ES-I3 (cell line): Measurements from ENCODE around the gene GPR148.
A peak's percentile ranks its signal among the peaks of the same experiment; 100 is the strongest.

Experiments used
- H3K36me3 ChIP-seq: 2 replicates; pipeline ENCODE4 v1.6.1; 2013; ENCODE audit warnings: mild to moderate bottlenecking, low read length, control low read depth, moderate library complexity; ENCODE audit not compliant: insufficient read depth
- H3K4me1 ChIP-seq: 2 replicates; pipeline ENCODE4 v1.6.1; 2013; ENCODE audit warnings: mild to moderate bottlenecking, control low read depth, low read length; ENCODE audit not compliant: insufficient read depth
- H3K9ac ChIP-seq: 2 replicates; pipeline ENCODE4 v1.6.1; 2013; ENCODE audit warnings: low read depth, mild to moderate bottlenecking, low read length, moderate library complexity
- H3K9me3 ChIP-seq: 2 replicates; pipeline ENCODE4 v1.6.1; 2013; ENCODE audit warnings: mild to moderate bottlenecking, low read length, moderate library complexity; ENCODE audit not compliant: control insufficient read depth, insufficient read depth

GPR148 gene

DNA sequence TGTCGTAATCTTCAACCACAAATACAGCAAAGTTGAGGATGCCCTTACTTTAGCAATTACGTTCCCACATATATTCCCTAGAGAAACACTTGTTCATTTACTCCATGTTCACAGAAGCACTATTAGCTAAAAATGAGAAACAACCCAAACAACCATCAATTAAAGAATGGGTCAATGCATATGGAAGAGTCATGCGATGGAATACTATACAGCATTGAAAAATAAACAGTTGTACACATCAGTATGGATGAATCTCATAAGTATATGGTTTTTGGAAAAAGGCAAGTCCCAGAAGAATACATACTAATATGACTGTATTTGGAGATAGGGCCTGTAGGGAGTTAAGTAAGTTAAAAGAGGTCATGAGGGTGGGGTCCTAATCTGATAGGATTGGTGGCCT is 6.3 kb downstream of the GPR148 start:
- no peaks in the 10 kb centered on the region for H3K9me3 ChIP-seq
- H3K36me3 ChIP-seq: no peaks in the 10 kb centered on the region
- no peaks in the 10 kb centered on the region for H3K4me1 ChIP-seq
- H3K9ac ChIP-seq: no peak overlapping the region

GRCh38 chr2:130736487-130736886 is 7.6 kb downstream of the GPR148 start:
- H3K4me1 ChIP-seq: 0 out of 2 replicates have a peak, but pooled peaks cover 5% of the 10 kb centered on the region
- no peaks in the 10 kb centered on the region for H3K36me3 ChIP-seq
- H3K9ac ChIP-seq: no peak overlapping the region

GRCh38 chr2:130737592-130737991 is 8.7 kb downstream of the GPR148 start:
- Histone ChIP-seq H3K9ac (no peak overlapping the region), H3K36me3 (no peaks in the 10 kb centered on the region), H3K9me3 (no peaks in the 10 kb centered on the region), H3K4me1 (0 out of 2 replicates have a peak, but pooled peaks cover 5% of the 10 kb centered on the region)

More at GRCh38 chr2:130736487-130736886, 7.6 kb downstream of the GPR148 start:
- H3K9me3 ChIP-seq: no peaks in the 10 kb centered on the region

DNA sequence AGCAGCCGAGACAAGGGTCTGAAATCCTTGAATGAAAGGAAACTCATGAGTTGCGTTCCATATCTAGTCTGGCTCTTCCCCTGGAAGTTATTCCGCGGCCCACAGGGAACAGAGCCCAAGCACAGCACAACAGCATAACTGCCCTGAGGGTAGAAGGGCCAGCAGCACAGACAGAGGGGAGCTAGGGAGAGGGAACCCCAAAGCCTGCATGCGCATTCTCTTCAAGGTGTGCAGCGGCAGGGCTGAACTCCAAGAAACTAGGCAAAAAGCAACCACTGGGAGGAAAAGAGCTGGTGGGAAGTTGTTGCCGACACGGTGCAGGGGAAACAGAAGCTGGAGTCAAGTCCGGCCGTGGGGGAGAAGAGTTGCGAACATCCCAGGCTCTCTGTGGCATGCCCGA is 11.8 kb downstream of the GPR148 start:
- Histone ChIP-seq H3K9me3 (no peaks in the 10 kb centered on the region), H3K9ac (no peak overlapping the region), H3K36me3 (no peaks in the 10 kb centered on the region), H3K4me1 (peaks cover 9% of the 10 kb centered on the region; the same call in 1 of the 2 replicates)

DNA sequence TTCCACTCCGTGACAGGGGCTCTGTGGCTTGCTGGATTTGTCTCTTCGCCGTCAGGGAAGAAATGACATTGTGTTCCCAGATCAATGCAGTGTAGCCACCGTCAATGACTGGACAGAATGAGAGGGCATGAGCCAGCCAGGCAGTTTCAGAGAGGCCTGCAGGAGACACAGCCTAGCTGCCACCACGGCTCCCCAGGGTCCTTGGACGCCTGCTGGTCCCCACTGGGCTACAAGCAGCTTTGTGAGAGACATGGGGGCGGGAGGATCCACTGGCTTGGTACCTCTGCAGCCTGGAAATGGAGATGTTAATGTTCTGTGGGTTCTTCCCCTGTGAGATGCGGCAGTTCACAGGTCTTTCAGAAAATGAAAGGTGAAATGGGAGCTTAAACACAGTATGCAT is 14.4 kb downstream of the GPR148 start:
- Histone ChIP-seq H3K9me3 (no peaks in the 10 kb centered on the region), H3K36me3 (no peaks in the 10 kb centered on the region), H3K4me1 (peaks cover 9% of the 10 kb centered on the region; the same call in 1 of the 2 replicates), H3K9ac (no peak overlapping the region)

DNA sequence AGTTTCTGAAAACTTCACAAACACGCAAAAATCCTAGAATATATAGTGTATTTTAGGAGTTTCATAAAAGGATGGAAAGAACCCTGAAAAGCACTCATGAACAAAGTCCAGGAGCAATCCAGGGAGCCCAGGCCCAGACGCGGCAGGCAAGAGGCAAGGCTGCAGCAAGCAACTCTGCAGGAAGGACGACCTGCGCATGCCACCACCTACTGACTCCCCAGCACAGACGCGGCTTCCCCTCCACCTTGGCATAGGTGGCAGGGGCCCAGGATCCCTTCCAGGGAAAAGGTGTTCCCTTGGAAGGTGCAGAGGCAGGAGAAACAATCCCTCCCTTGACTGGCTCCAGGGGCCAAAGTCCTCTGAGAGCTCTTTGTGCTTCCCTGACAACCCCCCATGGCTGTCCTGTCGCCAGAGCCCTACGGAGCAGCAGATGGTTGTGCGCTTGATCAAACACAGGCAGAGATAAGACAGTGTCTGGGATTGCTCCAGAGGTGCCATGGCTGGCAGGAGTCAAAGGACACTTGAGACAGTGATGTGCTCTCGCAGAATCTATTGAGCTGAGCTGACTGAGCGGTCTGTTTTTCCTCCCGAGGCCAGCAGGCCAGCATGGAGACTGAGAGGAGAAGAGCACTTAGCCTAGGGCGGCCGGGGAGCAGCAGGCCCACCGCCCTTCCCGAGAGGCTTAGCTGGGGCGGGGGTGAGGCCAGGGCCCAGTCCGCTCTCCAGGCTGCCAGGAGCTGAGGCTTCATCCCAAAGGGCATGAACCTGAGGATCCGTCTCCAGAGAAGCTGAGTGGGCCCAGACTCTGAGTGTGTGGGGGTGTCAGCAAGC is 15.6 kb downstream of the GPR148 start:
- Histone ChIP-seq H3K36me3 (no peaks in the 10 kb centered on the region), H3K9me3 (no peaks in the 10 kb centered on the region), H3K9ac (no peak overlapping the region), H3K4me1 (peaks cover 9% of the 10 kb centered on the region; the same call in 1 of the 2 replicates)

- Histone ChIP-seq H3K36me3 (no peaks in the 10 kb centered on the region), H3K9ac (no peak overlapping the region), H3K4me1 (peaks cover 4% of the 10 kb centered on the region; the same call in 1 of the 2 replicates), H3K9me3 (no peaks in the 10 kb centered on the region)
These were observed 20.2 kb downstream of the GPR148 start for GRCh38 chr2:130749078-130749477.

- Histone ChIP-seq H3K9me3 (no peaks in the 10 kb centered on the region), H3K4me1 (no peaks in the 10 kb centered on the region), H3K36me3 (no peaks in the 10 kb centered on the region), H3K9ac (no peak overlapping the region)
These were observed 20.8 kb downstream of the GPR148 start for GRCh38 chr2:130749641-130750040.

DNA sequence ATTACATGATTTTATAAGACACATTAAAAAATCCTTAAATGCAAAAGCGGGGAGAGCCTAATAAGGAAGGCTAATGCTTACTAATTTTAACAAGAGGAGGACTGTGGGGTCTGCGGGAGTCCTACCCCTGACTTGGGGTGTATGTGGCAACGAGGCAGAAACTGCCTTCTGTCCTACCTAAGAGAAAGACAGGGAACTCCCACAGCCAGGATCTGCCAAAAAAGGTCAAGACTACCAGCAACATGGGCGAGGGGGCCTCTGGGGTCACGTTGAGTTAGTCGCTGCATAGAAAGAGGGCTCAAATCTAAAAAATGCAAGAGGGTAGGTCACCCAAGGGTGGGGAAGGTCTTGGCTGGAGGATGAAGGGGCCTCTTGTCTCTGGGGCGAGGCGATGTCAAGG is 25.9 kb downstream of the GPR148 start:
- Histone ChIP-seq H3K4me1 (no peaks in the 10 kb centered on the region), H3K9me3 (no peaks in the 10 kb centered on the region), H3K9ac (peak overlapping the region; percentile 63; the same call in 1 of the 2 replicates), H3K36me3 (no peaks in the 10 kb centered on the region)

- H3K9ac ChIP-seq: peak within 1 kb of the TSS; percentile 63; the same call in 1 of the 2 replicates
- H3K36me3 ChIP-seq: no peaks in the 10 kb centered on the region
- no peaks in the 10 kb centered on the region for H3K9me3 ChIP-seq
- H3K4me1 ChIP-seq: no peaks in the 10 kb centered on the region
These were observed 26.6 kb downstream of the GPR148 start, which contains the start of gene AMER3 for GRCh38 chr2:130755256-130756052. Gene AMER3, plus strand, starts transcription at chr2:130755540. Its CDS starts 6,533 bp downstream, at chr2:130762073.

DNA sequence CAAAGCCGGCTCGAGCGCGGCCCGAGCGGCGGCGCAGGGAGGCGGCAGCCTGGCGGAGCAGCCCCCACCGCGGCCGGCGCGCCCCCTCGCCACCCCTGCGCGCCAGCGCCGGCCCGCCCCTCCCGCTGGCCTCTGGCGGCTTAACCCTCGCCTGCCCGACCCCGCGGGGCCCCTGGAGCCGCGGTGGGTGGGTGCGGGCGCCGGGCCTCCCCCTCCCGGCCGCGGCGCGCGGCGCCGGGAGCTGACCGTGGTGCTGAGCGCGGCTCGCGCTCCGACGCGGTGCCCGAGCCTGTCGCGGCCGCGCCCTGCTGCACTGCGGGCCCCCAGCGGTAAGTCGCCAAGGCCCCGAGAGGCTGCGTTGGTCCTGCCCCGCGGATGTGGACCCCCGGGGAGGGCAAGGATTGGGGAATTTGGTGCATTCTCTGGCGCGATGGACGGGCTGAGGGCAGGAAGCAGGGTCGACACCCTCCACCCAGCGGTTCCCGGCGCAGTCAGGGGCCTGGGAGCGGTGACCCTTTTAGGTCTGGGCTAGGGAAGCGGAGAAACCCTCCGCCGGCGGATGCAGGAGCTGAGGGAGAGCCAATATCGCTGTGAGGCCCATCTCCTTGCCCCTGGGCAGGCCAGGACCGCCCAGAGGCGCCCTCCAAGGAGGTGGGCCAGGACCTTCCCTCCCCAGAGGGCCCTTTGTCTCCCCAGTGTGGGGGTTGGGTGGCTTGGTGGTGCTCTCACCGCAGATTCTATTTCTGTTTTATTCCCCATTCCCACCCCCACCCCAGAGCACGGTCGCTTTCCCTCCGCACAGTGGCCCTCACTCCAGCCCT is 27.4 kb downstream of the GPR148 start:
- Histone ChIP-seq H3K9me3 (no peaks in the 10 kb centered on the region), H3K4me1 (no peaks in the 10 kb centered on the region), H3K36me3 (no peaks in the 10 kb centered on the region), H3K9ac (peak overlapping the region; percentile 63; the same call in 1 of the 2 replicates)

DNA sequence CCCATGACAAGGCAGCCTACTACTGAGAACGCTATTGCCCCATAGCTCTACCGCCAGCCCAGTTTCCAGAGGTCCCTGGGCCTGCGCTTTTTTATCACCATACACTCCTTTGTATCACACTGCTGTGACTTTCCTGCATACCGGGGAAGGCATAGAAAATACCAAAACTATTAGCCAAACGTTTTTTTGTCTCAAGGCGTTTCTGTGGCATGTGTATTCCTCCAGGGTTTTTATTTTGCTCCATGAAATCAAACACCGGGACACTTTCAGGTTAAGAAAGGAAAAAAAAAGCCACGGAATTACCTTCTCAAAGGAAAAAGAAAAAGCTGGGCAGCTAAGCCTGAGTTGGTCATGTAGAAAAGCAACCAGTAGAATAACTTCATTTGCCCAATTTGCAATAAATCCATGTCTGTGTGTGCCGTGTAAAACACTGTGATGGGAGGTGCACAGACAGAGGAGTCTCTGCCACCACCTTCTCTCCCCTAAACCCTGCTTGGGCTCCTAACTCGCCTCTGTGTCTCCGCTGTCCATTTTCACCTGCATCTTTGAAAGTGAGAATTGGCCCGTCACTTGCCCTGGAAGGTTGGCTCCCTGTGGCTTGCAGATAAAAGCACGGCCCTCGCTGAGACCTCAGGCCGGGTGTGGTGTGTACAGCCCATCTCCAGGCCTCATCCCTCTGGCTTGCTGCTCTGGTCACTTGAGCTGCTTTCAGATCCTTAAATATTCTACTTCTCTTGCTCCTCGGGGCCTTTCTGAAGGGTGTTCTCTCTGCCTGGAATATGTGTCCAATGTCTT is 28.2 kb downstream of the GPR148 start:
- no peaks in the 10 kb centered on the region for H3K4me1 ChIP-seq
- H3K9ac ChIP-seq: peak overlapping the region; percentile 63; the same call in 1 of the 2 replicates
- no peaks in the 10 kb centered on the region for H3K36me3 ChIP-seq
- H3K9me3 ChIP-seq: no peaks in the 10 kb centered on the region
